Right ventricle myocardium inferior (tissue), 1 donor: ENCODE data around the gene GTF2F1. TPM values are rescaled to one million over a fixed set of nuclear protein-coding genes. Genes with fewer than 3 reads are reported as not detected.

Source experiments
- ATAC-seq: fragments of 200-7000 bp; cut with Tn5 transposase; one replicate; pipeline ENCODE4 v1.9.1; 2020; ENCODE audit warnings: mild to moderate bottlenecking, moderate library complexity
- DNase-seq: peaks from one replicate; pipeline ENCODE4 v3.0.0; 2021; ENCODE audit errors: missing footprints
- intact Hi-C: fragments of 100-400 bp; cut with DNase I; formaldehyde crosslinking; loops from one replicate; pipeline ENCODE4 v1.11.0; 2022
- microRNA-seq: library from miRNA; unstranded; fragments of <30 nt; microRNA quantifications from one replicate; pipeline ENCODE4 v1.2.0, GENCODE V29; 2020
- total RNA-seq: library from RNA; stranded (reverse); fragmentation: NEBNext Ultra II Directional; extraction: Animal tissue kit (Norgen Biotek cat#: 25700); gene quantifications from one replicate; pipeline ENCODE4 v1.2.1, GENCODE V29; 2021
- donor health status: DM: no; HTN: yes; CAD: no; lungs with severe emphysema.

GTF2F1 gene
- total RNA-seq, 1 donor from 2014 or later, result 29.6 TPM

GRCh38 chr19:6333439-6333838 lies 59.5 kb downstream of the GTF2F1 start, which contains the start of gene ACER1:
ACER1 (minus strand) TSS chr19:6333612; CDS start chr19:6333551, 61 bp downstream.
- ATAC-seq (no peak), DNase-seq (no peak)
- intact Hi-C loops, result no loop called here

Small RNA genes within 50 kb of the gene (microRNA-seq; reads per million reads assigned to microRNA genes)
- not detected for gene MIR3940
- not detected for gene MIR6790
- gene MIR6885, result not detected

Other genes with a start within 250 kb of the GTF2F1 start
- gene MLLT1, start 113.2 kb downstream of the GTF2F1 start, total RNA-seq, result 40.1 TPM
- not detected for gene ACER1, start 59.6 kb downstream of the GTF2F1 start, total RNA-seq
- gene CLPP, start 31.6 kb downstream of the GTF2F1 start, total RNA-seq, result 80.3 TPM
- gene ALKBH7, start 20.4 kb downstream of the GTF2F1 start, total RNA-seq, result 134 TPM
- gene PSPN, start 17.2 kb downstream of the GTF2F1 start, total RNA-seq, result 1.1 TPM
- 87.9 TPM for gene KHSRP, start 31.6 kb upstream of the GTF2F1 start, total RNA-seq
- 0.16 TPM for gene SLC25A41, start 40.6 kb upstream of the GTF2F1 start, total RNA-seq
- gene SLC25A23, start 66.6 kb upstream of the GTF2F1 start, total RNA-seq, result 89.9 TPM
- not detected for gene CRB3, start 71.1 kb upstream of the GTF2F1 start, total RNA-seq
- 0.92 TPM for gene DENND1C, start 88.6 kb upstream of the GTF2F1 start, total RNA-seq
- gene TUBB4A, start 109.1 kb upstream of the GTF2F1 start, total RNA-seq, result 6.2 TPM
- 0.78 TPM for gene TNFSF9, start 137.9 kb upstream of the GTF2F1 start, total RNA-seq
- gene CD70, start 198.0 kb upstream of the GTF2F1 start, total RNA-seq, result not detected